Activated T-cell treated with anti-CD3 and anti-CD28 coated beads, Interleukin-2, amount 50 U/mL, for 24 hours (primary cell): ENCODE data around the gene ACSS1.
A peak's percentile ranks its signal among the peaks of the same experiment; 100 is the strongest.
"Not testable (repeated sequence)": the region's sequence is repeated elsewhere in the genome, so short reads cannot be mapped to it uniquely, and the experiment has no call there.

Experiments
- DNase-seq: peaks from one replicate; pipeline ENCODE4 v3.0.0-alpha.2; 2020
- H3K27ac Mint-ChIP-seq: 2 replicates; pipeline ENCODE4 v1.8.0; 2020; ENCODE audit warnings: mild to moderate bottlenecking, mixed read lengths
- H3K27me3 Mint-ChIP-seq: 2 replicates; pipeline ENCODE4 v1.8.0; 2020; ENCODE audit warnings: mixed read lengths
- H3K36me3 Mint-ChIP-seq: 2 replicates; pipeline ENCODE4 v1.8.0; 2020; ENCODE audit warnings: low read depth, mixed read lengths
- H3K4me1 Mint-ChIP-seq: 2 replicates; pipeline ENCODE4 v1.8.0; 2020; ENCODE audit warnings: low read depth, mixed read lengths
- H3K4me3 Mint-ChIP-seq: 2 replicates; pipeline ENCODE4 v1.8.0; 2020; ENCODE audit warnings: mild to moderate bottlenecking, moderate library complexity, mixed read lengths
- H3K9me3 Mint-ChIP-seq: 2 replicates; pipeline ENCODE4 v1.8.0; 2020; ENCODE audit warnings: mixed read lengths

ACSS1 gene

GRCh38 chr20:25013478-25014380 lies 44.2 kb downstream of the ACSS1 start:
- DNase-seq, result no peak
- H3K4me3 Mint-ChIP-seq, result no peak overlapping the region
- no peak overlapping the region for H3K27ac Mint-ChIP-seq
- H3K4me1 Mint-ChIP-seq, result no peaks in the 10 kb centered on the region
- H3K36me3 Mint-ChIP-seq, result peaks cover 79% of the 10 kb centered on the region
- no peaks in the 10 kb centered on the region for H3K9me3 Mint-ChIP-seq
- no peaks in the 10 kb centered on the region for H3K27me3 Mint-ChIP-seq

DNA sequence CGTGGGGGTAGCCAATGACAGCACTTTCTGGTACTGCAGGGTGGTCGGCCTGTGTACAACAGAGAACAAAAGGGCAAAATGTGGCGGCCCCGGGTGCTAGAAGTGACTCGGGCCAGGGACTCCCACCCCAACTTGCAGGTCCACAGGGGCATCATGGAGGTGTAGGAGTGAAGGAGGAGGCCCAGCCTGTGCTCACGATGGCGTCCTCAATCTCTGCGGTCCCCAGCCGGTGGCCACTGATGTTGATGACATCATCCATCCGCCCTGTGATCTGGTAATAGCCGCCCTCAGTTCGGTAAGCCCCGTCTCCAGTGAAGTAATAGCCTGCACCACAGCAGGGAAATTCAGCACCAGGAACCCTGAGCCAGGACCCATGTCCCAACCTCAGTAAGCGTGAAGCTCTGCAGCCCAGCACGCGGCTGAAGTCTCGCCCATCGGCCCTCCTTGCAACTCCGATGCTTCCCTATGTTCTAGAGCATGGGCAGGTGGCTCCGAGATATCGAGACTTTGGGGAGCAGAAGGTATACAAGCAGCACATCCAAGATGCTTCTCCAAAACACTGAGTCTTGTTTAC lies 45.2 kb downstream of the ACSS1 start:
- Mint-ChIP-seq H3K27ac (no peak overlapping the region), H3K27me3 (no peaks in the 10 kb centered on the region), H3K9me3 (no peaks in the 10 kb centered on the region), H3K4me3 (no peak overlapping the region), H3K4me1 (no peaks in the 10 kb centered on the region), H3K36me3 (peaks cover 81% of the 10 kb centered on the region)
- no peak for DNase-seq

DNA sequence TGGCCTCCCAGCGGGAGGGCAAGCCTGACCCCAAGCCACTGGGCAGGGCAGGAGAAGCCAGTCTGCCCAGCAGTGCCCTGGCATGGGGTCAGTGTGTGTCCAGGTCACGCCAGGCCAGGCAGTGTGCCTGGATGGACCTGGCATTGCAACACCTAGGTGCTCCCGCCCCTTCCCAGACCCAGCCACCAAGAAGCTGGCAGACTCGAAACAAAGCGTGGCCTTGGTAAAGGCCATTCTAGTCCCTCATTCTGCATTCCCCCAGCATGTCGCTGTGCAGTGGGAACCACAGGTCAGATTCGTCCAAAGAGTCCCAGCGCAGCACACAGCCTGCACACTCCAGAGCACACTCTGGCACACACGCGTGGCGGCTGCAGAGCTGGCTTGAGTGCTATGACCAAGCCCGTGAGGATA lies 46.1 kb downstream of the ACSS1 start:
- H3K4me3 Mint-ChIP-seq, result no peak overlapping the region
- no peak for DNase-seq
- no peaks in the 10 kb centered on the region for H3K9me3 Mint-ChIP-seq
- H3K4me1 Mint-ChIP-seq, result no peaks in the 10 kb centered on the region
- H3K27me3 Mint-ChIP-seq, result no peaks in the 10 kb centered on the region
- peaks cover 83% of the 10 kb centered on the region for H3K36me3 Mint-ChIP-seq
- no peak overlapping the region for H3K27ac Mint-ChIP-seq

DNA sequence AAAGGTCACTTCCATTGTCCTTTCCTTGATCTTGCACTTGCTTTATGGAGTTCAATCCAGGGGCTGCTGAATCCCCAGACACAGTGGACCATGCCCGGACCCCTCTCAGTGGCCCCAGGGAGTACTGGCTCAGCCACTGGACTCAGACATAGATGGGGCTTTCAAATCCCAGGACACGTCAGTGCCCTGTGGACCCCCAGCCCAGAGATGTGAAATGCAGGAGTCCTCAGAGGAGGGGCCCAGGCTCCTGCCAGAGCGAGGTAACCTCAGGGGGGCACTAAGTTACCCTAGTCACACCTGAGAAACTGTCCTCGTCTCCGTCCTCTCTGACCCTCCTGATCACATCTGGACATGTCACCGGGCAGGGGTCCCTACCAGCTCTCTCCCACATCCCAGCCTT lies 46.7 kb downstream of the ACSS1 start:
- Mint-ChIP-seq H3K9me3 (no peaks in the 10 kb centered on the region), H3K4me3 (no peak overlapping the region), H3K27me3 (no peaks in the 10 kb centered on the region), H3K4me1 (no peaks in the 10 kb centered on the region), H3K27ac (no peak overlapping the region), H3K36me3 (peaks cover 84% of the 10 kb centered on the region)
- DNase-seq, result no peak

- Mint-ChIP-seq H3K27ac (no peak overlapping the region), H3K4me3 (no peak overlapping the region), H3K9me3 (no peaks in the 10 kb centered on the region), H3K4me1 (no peaks in the 10 kb centered on the region), H3K36me3 (peaks cover 90% of the 10 kb centered on the region), H3K27me3 (no peaks in the 10 kb centered on the region)
- peak; percentile 12 for DNase-seq
Observed at GRCh38 chr20:25009218-25010145, 48.5 kb downstream of the ACSS1 start.

GRCh38 chr20:25008388-25009217 lies 49.3 kb downstream of the ACSS1 start:
- Mint-ChIP-seq H3K27ac (no peak overlapping the region), H3K9me3 (no peaks in the 10 kb centered on the region), H3K4me3 (no peak overlapping the region), H3K4me1 (no peaks in the 10 kb centered on the region), H3K27me3 (no peaks in the 10 kb centered on the region), H3K36me3 (peaks cover 92% of the 10 kb centered on the region)
- peak; percentile 25 for DNase-seq

- no peaks in the 10 kb centered on the region for H3K9me3 Mint-ChIP-seq
- no peaks in the 10 kb centered on the region for H3K4me1 Mint-ChIP-seq
- peak; percentile 20 for DNase-seq
- peaks cover 88% of the 10 kb centered on the region for H3K36me3 Mint-ChIP-seq
- no peaks in the 10 kb centered on the region for H3K27me3 Mint-ChIP-seq
- no peak overlapping the region for H3K27ac Mint-ChIP-seq
- H3K4me3 Mint-ChIP-seq, result no peak overlapping the region
Observed at GRCh38 chr20:25007491-25008305, 50.2 kb downstream of the ACSS1 start.

DNA sequence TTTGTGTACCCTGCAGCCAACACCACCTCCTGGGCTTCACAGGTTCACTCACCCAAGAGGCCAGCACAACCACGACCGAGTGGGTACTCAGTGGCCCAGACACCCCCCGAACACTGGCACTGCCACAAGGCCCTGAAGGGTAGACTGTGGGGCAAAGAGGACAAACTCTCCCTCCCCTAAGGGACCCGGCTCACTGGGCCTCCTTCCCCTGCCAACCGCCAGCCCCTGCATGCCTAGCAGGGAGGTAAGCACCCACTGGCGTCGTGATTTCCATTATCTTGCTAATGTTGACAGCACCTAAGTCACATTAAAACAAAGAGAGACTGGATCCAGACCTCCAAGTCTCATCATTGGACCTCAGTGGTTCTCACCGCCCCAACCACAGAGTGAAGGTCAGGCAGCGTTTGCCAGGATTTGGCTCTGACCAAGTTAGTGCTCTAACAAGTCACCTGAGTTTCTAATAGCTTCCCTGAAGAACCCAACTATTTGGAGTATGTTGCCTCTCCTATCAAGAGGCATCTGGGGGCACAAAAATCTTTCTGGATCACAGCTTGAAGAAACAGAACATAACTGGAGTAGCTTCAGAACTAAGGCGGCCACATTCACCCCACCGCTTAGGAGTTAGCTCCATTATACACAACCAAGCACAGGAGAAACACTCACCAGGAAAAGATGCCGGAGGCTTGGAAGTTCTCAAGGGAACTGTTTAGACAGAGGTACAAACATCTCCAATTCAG lies 51.3 kb downstream of the ACSS1 start:
- Mint-ChIP-seq H3K36me3 (peaks cover 83% of the 10 kb centered on the region), H3K27me3 (no peaks in the 10 kb centered on the region), H3K4me1 (no peaks in the 10 kb centered on the region), H3K4me3 (no peak overlapping the region), H3K9me3 (no peaks in the 10 kb centered on the region), H3K27ac (no peak overlapping the region)
- peak; percentile 8 for DNase-seq

DNA sequence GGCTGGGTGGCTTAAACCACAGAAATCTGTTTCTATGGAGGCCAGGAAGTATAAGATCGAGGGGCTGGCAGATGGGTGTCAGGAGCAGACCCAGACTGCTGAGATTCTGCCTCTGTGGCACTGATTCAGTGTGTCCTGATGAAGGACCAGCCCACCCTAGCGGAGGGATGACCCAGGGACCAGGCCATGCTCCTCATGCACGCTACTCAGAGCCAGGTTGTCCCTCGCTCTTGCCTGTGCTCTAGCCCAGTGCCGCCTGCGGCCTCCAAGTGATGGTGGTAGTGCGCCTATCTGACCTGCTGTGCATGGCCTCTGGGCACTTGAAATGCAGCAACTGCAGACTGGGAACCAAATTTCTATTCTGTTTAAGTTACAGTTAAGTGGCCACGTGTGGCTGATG lies 52.3 kb downstream of the ACSS1 start:
- Mint-ChIP-seq H3K4me3 (no peak overlapping the region), H3K4me1 (peaks cover under 1% of the 10 kb centered on the region), H3K36me3 (peaks cover 77% of the 10 kb centered on the region), H3K27ac (no peak overlapping the region), H3K27me3 (no peaks in the 10 kb centered on the region), H3K9me3 (no peaks in the 10 kb centered on the region)
- DNase-seq, result peak; percentile 12

DNA sequence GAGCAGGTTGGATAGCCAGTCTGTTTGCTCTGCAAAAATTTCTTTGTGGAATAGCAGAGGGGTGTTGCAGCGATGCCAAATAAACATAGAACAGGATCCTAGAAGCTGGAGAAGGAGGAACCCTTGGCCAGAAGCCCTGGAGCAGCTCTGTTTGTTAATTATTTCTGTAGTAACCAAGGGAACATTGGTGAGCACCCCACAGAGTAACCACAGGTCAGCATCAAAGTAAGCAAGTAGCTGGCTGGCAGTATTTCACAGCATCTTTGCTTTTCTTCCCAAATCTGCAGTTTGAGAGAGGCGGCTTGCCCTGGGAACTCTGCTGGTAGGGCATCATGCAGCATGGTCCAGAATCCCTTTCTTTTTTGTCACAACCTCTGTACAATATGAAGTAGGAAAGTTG lies 52.7 kb downstream of the ACSS1 start:
- no peak overlapping the region for H3K27ac Mint-ChIP-seq
- H3K9me3 Mint-ChIP-seq, result no peaks in the 10 kb centered on the region
- peaks cover 74% of the 10 kb centered on the region for H3K36me3 Mint-ChIP-seq
- H3K27me3 Mint-ChIP-seq, result no peaks in the 10 kb centered on the region
- H3K4me1 Mint-ChIP-seq, result peaks cover 5% of the 10 kb centered on the region
- DNase-seq, result no peak
- no peak overlapping the region for H3K4me3 Mint-ChIP-seq

GRCh38 chr20:25003002-25003401 lies 54.9 kb downstream of the ACSS1 start:
- Mint-ChIP-seq H3K9me3 (no peaks in the 10 kb centered on the region), H3K36me3 (peaks cover 51% of the 10 kb centered on the region), H3K27ac (no peak overlapping the region), H3K27me3 (no peaks in the 10 kb centered on the region), H3K4me3 (no peak overlapping the region), H3K4me1 (peaks cover 8% of the 10 kb centered on the region)
- no peak for DNase-seq

DNA sequence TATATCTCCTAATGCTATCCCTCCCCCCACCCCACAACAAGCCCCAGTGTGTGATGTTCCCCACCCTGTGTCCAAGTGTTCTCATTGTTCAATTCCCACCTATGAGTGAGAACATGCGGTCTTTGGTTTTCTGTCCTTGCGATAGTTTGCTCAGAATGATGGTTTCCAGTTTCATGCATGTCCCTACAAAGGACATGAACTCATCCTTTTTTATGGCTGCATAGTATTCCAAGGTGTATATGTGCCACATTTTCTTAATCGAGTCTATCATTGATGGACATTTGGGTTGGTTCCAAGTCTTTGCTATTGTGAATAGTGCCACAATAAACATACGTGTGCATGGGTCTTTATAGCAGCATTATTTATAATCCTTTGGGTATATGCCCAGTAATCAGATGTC lies 56.6 kb downstream of the ACSS1 start:
- H3K27me3 Mint-ChIP-seq, H3K27ac Mint-ChIP-seq, H3K4me1 Mint-ChIP-seq, DNase-seq, H3K9me3 Mint-ChIP-seq, H3K4me3 Mint-ChIP-seq: not testable (repeated sequence)
- H3K36me3 Mint-ChIP-seq, result peaks cover 35% of the 10 kb centered on the region
